Glutamatergic neuron (in vitro differentiated cells): ENCODE data around the gene NDRG3. TPM values are rescaled to one million over a fixed set of nuclear protein-coding genes. Genes with fewer than 3 reads are reported as not detected.
"Not testable (repeated sequence)": the region's sequence is repeated elsewhere in the genome, so short reads cannot be mapped to it uniquely, and the experiment has no call there.

Experiments used
- DNase-seq: peaks from one replicate; pipeline ENCODE4 v3.0.0; 2022
- H3K27ac Mint-ChIP-seq: one replicate; pipeline ENCODE4 v1.8.0; 2020; ENCODE audit warnings: mild to moderate bottlenecking, mixed read lengths, inconsistent platforms; ENCODE audit not compliant: unreplicated experiment
- H3K27me3 Mint-ChIP-seq: one replicate; pipeline ENCODE4 v1.8.0; 2020; ENCODE audit warnings: mild to moderate bottlenecking, moderate library complexity, mixed read lengths, inconsistent platforms; ENCODE audit not compliant: unreplicated experiment
- H3K36me3 Mint-ChIP-seq: one replicate; pipeline ENCODE4 v1.8.0; 2020; ENCODE audit warnings: mild to moderate bottlenecking, mixed read lengths, inconsistent platforms; ENCODE audit not compliant: unreplicated experiment
- H3K4me1 Mint-ChIP-seq: one replicate; pipeline ENCODE4 v1.8.0; 2020; ENCODE audit warnings: mild to moderate bottlenecking, low read depth, mixed read lengths, inconsistent platforms; ENCODE audit not compliant: unreplicated experiment
- H3K4me3 Mint-ChIP-seq: one replicate; pipeline ENCODE4 v1.8.0; 2020; ENCODE audit warnings: mild to moderate bottlenecking, mixed read lengths, inconsistent platforms; ENCODE audit not compliant: unreplicated experiment
- H3K9me3 Mint-ChIP-seq: one replicate; pipeline ENCODE4 v1.8.0; 2020; ENCODE audit warnings: mild to moderate bottlenecking, moderate library complexity, mixed read lengths, inconsistent platforms; ENCODE audit not compliant: unreplicated experiment
- total RNA-seq: library from RNA; stranded (reverse); fragmentation: NEBNext Ultra II Directional; extraction: Animal tissue kit (Norgen Biotek cat#: 25700); gene quantifications from one replicate; pipeline ENCODE4 v1.2.1, GENCODE V29; 2021; ENCODE audit not compliant: unreplicated experiment
- TF ChIP-seq, protein P1 (sequence below): fragments of 200-600 bp; sonication (generic); IDR thresholded peaks from one replicate; pipeline ENCODE4 v1.5.0; 2021; ENCODE audit not compliant: partially characterized antibody, unreplicated experiment

NDRG3 gene
- total RNA-seq, 1 donor from 2014 or later: 31.8 TPM

DNA sequence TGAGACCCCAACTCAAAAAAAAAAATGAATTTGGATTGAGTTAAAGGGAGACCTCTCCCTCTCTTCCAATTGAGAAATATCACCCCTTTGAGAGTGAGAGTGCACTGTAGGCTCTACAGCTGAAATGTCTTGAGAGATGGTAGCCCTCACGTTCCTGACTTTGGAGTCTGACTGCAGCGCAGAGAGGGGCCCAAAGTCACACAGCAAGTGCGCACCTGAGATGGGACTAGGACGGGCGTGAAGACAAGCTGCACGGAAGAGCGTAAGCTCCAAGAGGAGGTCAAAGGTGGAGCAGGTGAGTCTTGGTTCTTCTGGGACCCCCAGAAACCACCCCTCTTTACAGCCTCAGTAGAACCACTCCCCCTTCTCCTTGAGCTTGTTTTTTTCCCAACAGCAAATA, 100.5 kb downstream of the NDRG3 start:
- H3K36me3 Mint-ChIP-seq: no peaks in the 10 kb centered on the region

DNA sequence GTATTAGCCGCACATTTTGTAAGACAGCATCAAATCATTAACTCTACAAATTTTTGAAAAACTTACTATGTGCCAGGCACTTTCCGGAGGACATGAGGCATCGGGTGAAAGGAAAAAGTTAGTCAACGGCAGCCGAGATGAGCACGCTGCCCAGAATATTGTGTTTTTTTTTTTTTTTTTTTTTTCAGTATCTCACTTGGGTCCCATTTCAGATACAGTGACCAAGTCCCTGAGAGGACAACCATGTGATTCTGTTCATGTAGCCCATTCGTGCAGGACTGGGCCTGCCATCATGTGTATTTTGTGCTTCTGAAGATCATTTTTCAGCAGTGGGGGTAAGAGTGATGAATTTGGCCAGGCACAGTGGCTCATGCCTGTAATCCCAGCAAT, 101.2 kb downstream of the NDRG3 start:
- Mint-ChIP-seq H3K27me3 (no peaks in the 10 kb centered on the region), H3K36me3 (no peaks in the 10 kb centered on the region), H3K4me3 (no peak overlapping the region), H3K4me1 (no peaks in the 10 kb centered on the region), H3K27ac (no peak overlapping the region), H3K9me3 (peaks cover 2% of the 10 kb centered on the region)
- TF ChIP-seq, protein P1, sequence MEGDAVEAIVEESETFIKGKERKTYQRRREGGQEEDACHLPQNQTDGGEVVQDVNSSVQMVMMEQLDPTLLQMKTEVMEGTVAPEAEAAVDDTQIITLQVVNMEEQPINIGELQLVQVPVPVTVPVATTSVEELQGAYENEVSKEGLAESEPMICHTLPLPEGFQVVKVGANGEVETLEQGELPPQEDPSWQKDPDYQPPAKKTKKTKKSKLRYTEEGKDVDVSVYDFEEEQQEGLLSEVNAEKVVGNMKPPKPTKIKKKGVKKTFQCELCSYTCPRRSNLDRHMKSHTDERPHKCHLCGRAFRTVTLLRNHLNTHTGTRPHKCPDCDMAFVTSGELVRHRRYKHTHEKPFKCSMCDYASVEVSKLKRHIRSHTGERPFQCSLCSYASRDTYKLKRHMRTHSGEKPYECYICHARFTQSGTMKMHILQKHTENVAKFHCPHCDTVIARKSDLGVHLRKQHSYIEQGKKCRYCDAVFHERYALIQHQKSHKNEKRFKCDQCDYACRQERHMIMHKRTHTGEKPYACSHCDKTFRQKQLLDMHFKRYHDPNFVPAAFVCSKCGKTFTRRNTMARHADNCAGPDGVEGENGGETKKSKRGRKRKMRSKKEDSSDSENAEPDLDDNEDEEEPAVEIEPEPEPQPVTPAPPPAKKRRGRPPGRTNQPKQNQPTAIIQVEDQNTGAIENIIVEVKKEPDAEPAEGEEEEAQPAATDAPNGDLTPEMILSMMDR: no peak
- DNase-seq: no peak

More for the DNA sequence above, 100.5 kb downstream of the NDRG3 start:
- DNase-seq: no peak
- Mint-ChIP-seq H3K4me1 (no peaks in the 10 kb centered on the region), H3K4me3 (no peak overlapping the region), H3K9me3 (peaks cover 2% of the 10 kb centered on the region), H3K27ac (no peak overlapping the region), H3K27me3 (no peaks in the 10 kb centered on the region)
- TF ChIP-seq, protein P1: no peak

DNA sequence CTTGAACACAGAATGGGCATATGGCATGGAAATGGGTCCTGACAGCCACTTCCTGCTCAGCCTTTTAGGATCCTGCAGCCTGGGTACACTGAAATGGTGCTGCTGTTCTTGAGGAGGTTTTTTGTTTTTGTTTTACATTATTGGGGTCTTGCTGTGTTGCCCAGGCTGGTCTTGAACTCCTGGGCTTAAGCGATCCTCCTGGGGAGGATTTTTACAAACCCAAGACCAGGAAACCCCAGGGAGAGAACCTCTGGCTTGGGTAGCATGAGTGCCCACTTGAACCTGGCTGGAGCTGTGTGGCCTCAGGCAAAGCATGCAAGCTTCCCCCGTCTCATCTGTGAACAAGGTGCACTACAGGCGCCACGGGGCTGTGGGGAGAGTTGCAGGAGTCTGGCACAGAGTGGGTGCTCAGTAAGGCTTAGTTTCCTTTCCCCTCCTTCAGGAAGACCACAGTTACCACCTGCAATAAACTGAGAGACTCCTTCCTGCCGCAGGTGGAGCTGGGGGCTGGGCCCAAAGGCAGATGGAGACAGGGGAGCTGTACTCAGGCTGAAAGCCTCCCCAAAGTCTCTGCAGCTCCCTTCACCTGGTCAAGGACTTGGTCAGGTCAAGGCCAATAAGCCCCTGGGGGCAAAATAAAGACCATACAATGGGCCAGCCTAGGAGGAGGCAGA, 101.7 kb downstream of the NDRG3 start:
- Mint-ChIP-seq H3K4me1 (no peaks in the 10 kb centered on the region), H3K27ac (no peak overlapping the region), H3K9me3 (peaks cover 2% of the 10 kb centered on the region), H3K27me3 (no peaks in the 10 kb centered on the region), H3K4me3 (no peak overlapping the region), H3K36me3 (no peaks in the 10 kb centered on the region)
- TF ChIP-seq, protein P1: no peak
- DNase-seq: no peak

DNA sequence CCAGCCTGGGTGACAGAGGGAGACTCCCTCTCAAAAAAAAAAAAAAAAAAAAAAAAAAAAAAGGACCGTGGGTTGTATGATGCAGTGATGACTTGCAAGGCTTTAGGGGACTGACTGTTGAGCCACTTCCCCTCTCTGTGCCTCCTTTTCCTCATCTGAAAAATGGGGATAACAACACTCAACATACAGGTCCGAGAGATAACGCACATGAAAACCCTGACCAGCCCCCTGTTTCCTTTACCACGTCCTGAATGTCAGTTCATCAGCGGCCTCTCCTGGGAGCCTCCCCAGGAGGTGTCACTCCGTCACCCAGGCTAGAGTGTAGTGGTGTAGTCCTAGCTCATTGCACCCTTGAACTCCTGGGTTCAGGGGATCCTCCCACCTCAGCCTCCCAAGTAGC, 103.8 kb downstream of the NDRG3 start:
- Mint-ChIP-seq H3K36me3 (no peaks in the 10 kb centered on the region), H3K27me3 (no peaks in the 10 kb centered on the region), H3K9me3 (peaks cover 2% of the 10 kb centered on the region), H3K27ac (no peak overlapping the region), H3K4me3 (no peak overlapping the region), H3K4me1 (no peaks in the 10 kb centered on the region)
- no peak for DNase-seq
- TF ChIP-seq, protein P1: no peak

DNA sequence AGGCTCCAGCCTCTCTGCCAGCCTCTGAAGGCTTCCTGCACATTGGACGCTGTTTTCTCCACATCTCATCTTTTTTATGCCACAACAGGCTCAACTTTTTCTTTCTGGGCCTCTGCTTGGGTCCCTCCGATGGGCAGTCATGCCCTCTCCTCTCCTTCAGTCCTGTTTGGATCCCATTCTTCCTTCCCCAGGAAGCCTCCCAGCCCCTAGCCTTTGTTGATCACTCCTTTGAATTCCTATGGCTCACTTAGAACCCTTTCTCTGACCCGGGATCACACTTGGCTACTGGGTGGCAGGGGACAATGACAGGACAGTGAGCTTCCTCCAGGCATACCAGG, 104.4 kb downstream of the NDRG3 start:
- TF ChIP-seq, protein P1: no peak
- H3K27me3 Mint-ChIP-seq: no peaks in the 10 kb centered on the region
- DNase-seq: no peak
- no peaks in the 10 kb centered on the region for H3K4me1 Mint-ChIP-seq
- H3K27ac Mint-ChIP-seq: no peak overlapping the region
- H3K4me3 Mint-ChIP-seq: no peak overlapping the region
- H3K36me3 Mint-ChIP-seq: no peaks in the 10 kb centered on the region
- H3K9me3 Mint-ChIP-seq: peaks cover 2% of the 10 kb centered on the region

DNA sequence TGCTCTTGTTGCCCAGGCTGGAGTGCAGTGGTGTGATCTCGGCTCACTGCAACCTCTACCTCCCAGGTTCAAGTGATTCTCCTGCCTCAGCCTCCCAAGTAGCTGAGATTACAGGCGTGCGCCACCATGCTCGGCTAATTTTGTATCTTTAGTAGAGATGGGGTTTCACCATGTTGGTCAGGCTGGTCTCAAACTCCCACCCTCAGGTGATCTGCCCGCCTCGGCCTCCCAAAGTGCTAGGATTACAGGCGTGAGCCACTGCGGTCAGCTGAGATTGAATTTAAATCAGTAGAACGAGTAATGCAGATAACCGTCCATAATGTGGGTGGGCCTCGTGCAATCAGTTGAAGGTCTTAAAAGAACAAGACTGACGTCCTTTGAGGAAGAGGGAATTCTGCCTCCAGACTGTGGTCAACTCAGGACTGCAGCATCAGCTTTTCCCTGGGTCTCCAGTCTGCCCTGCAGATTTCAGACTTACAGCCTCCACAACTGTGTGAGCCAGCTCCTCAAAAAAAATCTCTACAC, 107.0 kb downstream of the NDRG3 start:
- not testable (repeated sequence) for DNase-seq, H3K4me1 Mint-ChIP-seq, H3K9me3 Mint-ChIP-seq, H3K36me3 Mint-ChIP-seq, H3K27ac Mint-ChIP-seq, H3K4me3 Mint-ChIP-seq, H3K27me3 Mint-ChIP-seq
